Keratinocyte (primary cell): ENCODE results near the gene PAFAH1B2.

Experiments used
- EZH2 ChIP-seq: IDR thresholded peaks from one replicate; pipeline ENCODE4 v1.6.1; 2012; ENCODE audit warnings: inconsistent platforms, mild to moderate bottlenecking, low read length, moderate library complexity
- TF ChIP-seq, protein P1 (sequence below), 3 experiments: IDR thresholded peaks in 1 of 3; conservative IDR thresholded peaks in 1 of 3; optimal IDR thresholded peaks in 1 of 3; 2 replicates in 2 of 3; 3 replicates in 1 of 3; pipeline versions ENCODE3 to v1.5.1; 2011; ENCODE audit warnings: low read length in 3 of 3, mild to moderate bottlenecking in 3 of 3, moderate library complexity in 2 of 3, control low read depth in 1 of 3, inconsistent platforms in 1 of 3; ENCODE audit not compliant: insufficient read depth in 2 of 3; ENCODE audit errors: extremely low read depth in 1 of 3

DNA sequence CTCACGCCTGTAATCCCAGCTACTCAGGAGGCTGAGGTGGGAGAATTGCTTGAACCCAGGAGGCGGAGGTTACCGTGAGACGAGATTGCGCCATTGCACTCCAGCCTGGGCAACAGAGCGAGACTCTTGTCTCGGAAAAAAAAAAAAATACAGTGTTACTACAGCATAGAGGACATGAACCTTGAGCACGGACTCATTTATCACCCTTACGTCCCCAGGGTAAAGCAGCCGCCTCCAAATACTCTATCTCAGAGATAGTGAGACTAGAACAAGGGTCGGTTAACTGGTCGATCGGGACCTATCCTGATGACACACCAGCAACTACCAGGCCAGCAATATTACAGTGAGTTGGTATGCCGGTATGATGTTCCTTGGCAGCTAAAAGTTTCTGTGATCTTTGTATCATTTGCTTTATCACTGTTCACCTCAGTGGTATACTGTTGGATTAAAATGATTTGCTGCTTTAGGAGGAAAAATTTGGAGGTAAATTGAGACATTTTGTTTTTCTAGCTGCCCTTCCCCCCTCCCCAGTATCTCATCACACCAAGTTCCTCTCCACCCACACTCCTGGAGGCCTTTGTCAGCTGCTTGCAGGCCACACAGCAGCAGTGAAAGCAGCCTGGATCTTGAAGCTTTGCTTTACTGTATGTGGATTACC, 27.4 kb downstream of the PAFAH1B2 start:
- TF ChIP-seq, protein P1, sequence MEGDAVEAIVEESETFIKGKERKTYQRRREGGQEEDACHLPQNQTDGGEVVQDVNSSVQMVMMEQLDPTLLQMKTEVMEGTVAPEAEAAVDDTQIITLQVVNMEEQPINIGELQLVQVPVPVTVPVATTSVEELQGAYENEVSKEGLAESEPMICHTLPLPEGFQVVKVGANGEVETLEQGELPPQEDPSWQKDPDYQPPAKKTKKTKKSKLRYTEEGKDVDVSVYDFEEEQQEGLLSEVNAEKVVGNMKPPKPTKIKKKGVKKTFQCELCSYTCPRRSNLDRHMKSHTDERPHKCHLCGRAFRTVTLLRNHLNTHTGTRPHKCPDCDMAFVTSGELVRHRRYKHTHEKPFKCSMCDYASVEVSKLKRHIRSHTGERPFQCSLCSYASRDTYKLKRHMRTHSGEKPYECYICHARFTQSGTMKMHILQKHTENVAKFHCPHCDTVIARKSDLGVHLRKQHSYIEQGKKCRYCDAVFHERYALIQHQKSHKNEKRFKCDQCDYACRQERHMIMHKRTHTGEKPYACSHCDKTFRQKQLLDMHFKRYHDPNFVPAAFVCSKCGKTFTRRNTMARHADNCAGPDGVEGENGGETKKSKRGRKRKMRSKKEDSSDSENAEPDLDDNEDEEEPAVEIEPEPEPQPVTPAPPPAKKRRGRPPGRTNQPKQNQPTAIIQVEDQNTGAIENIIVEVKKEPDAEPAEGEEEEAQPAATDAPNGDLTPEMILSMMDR (optimal IDR thresholded peaks at IDR 0.05 in 1 of 3, IDR thresholded peaks at IDR 0.05 in 1 of 3, conservative IDR thresholded peaks at IDR 0.05 in 1 of 3; ENCODE audit: extremely low read depth in 1 of 3, insufficient read depth in 2 of 3, low read length in 3 of 3): no peak
- no peak for TF ChIP-seq EZH2
